GM23338 (cell line): ENCODE data around the gene RSU1. TPM values are rescaled to one million over a fixed set of nuclear protein-coding genes. Genes with fewer than 3 reads are reported as not detected.

ENCODE experiments used
- ATAC-seq: fragments of 200-7000 bp; cut with Tn5 transposase; 3 replicates; pipeline ENCODE4 v1.9.1; 2020
- DNase-seq: peaks from one replicate; pipeline ENCODE4 v3.0.0-alpha.2; 2015; ENCODE audit warnings: low spot score
- H2AFZ ChIP-seq: fragments of 200-600 bp; sonication (generic); 2 replicates; pipeline ENCODE4 v1.8.0; 2016; ENCODE audit warnings: antibody characterized with exemption, mild to moderate bottlenecking, moderate library complexity
- H3F3A ChIP-seq: fragments of 200-600 bp; sonication (generic); replicated peaks from 2 replicates; pipeline ENCODE4 v1.8.0; 2017; ENCODE audit warnings: antibody characterized with exemption, mixed run types, low read depth
- H3K27ac ChIP-seq: fragments of 200-600 bp; sonication (generic); 2 replicates; pipeline ENCODE4 v1.6.1; 2016; ENCODE audit warnings: low read depth
- H3K27me3 ChIP-seq: fragments of 200-600 bp; sonication (generic); 2 replicates; pipeline ENCODE4 v1.8.0; 2016; ENCODE audit warnings: mild to moderate bottlenecking, mixed run types, moderate library complexity; ENCODE audit not compliant: insufficient read depth
- H3K36me3 ChIP-seq: fragments of 200-600 bp; sonication (generic); 2 replicates; pipeline ENCODE4 v1.8.0; 2016; ENCODE audit warnings: mild to moderate bottlenecking; ENCODE audit not compliant: insufficient read depth
- H3K4me1 ChIP-seq: fragments of 200-600 bp; sonication (generic); 2 replicates; pipeline ENCODE4 v1.8.0; 2016; ENCODE audit warnings: mild to moderate bottlenecking, moderate library complexity; ENCODE audit not compliant: insufficient read depth
- H3K4me2 ChIP-seq: fragments of 200-600 bp; sonication (generic); 2 replicates; pipeline ENCODE4 v1.7.1; 2017; ENCODE audit warnings: mixed run types
- H3K4me3 ChIP-seq: fragments of 200-600 bp; sonication (generic); 2 replicates; pipeline ENCODE4 v1.6.1; 2016; ENCODE audit warnings: mixed run types
- H3K79me2 ChIP-seq: fragments of 200-600 bp; sonication (generic); replicated peaks from 2 replicates; pipeline ENCODE4 v1.8.0; 2017; ENCODE audit warnings: mild to moderate bottlenecking; ENCODE audit not compliant: insufficient read depth
- H3K9me2 ChIP-seq: fragments of 200-600 bp; sonication (generic); 2 replicates; pipeline ENCODE4 v1.8.0; 2017; ENCODE audit not compliant: insufficient read depth
- H4K20me1 ChIP-seq: fragments of 200-600 bp; sonication (generic); replicated peaks from 2 replicates; pipeline ENCODE4 v1.8.0; 2017; ENCODE audit warnings: mild to moderate bottlenecking; ENCODE audit not compliant: insufficient read depth
- H3K27ac Mint-ChIP-seq: 2 replicates; pipeline ENCODE4 v1.8.0; 2020; ENCODE audit warnings: inconsistent platforms, mild to moderate bottlenecking, moderate library complexity, mixed read lengths
- H3K27me3 Mint-ChIP-seq: 3 replicates; pipeline ENCODE4 v1.8.0; 2022; ENCODE audit warnings: low read depth, mild to moderate bottlenecking, moderate library complexity, mixed read lengths, inconsistent platforms; ENCODE audit not compliant: insufficient read depth, poor library complexity
- H3K36me3 Mint-ChIP-seq: 3 replicates; pipeline ENCODE4 v1.8.0; 2021; ENCODE audit warnings: low read depth, mild to moderate bottlenecking, inconsistent platforms, moderate library complexity, mixed read lengths
- H3K4me1 Mint-ChIP-seq: 3 replicates; pipeline ENCODE4 v1.8.0; 2020; ENCODE audit warnings: mild to moderate bottlenecking, inconsistent platforms, mixed read lengths
- H3K4me3 Mint-ChIP-seq: 3 replicates; pipeline ENCODE4 v1.8.0; 2021; ENCODE audit warnings: moderate library complexity, mild to moderate bottlenecking, inconsistent platforms, mixed read lengths
- H3K9me3 Mint-ChIP-seq: 3 replicates; pipeline ENCODE4 v1.8.0; 2020; ENCODE audit warnings: moderate library complexity, mild to moderate bottlenecking, inconsistent platforms, mixed read lengths
- CREB1 ChIP-seq: fragments of 250-450 bp; sonication (Bioruptor Pico); IDR thresholded peaks from 2 replicates; pipeline ENCODE4 v1.5.0; 2020; ENCODE audit warnings: low read depth, mild to moderate bottlenecking, moderate library complexity
- CTCF ChIP-seq, 2 experiments: fragments of 200-600 bp in 1 of 2; sonication (generic) in 1 of 2; conservative IDR thresholded peaks; 2 replicates each; pipeline versions ENCODE4 v1.5.1 to v1.6.1; 2016 to 2017; ENCODE audit warnings: antibody characterized with exemption in 2 of 2, low read depth in 2 of 2, mild to moderate bottlenecking in 2 of 2, moderate library complexity in 1 of 2
- EZH2 ChIP-seq: fragments of 200-600 bp; sonication (generic); IDR thresholded peaks from one replicate; pipeline ENCODE4 v1.8.0; 2017; ENCODE audit warnings: antibody characterized with exemption, mild to moderate bottlenecking, low read depth; ENCODE audit not compliant: unreplicated experiment
- EZH2phosphoT487 ChIP-seq: fragments of 200-600 bp; sonication (generic); IDR thresholded peaks from one replicate; pipeline ENCODE4 v1.8.1; 2018; ENCODE audit warnings: antibody characterized with exemption; ENCODE audit not compliant: unreplicated experiment
- JUNB ChIP-seq: IDR thresholded peaks from one replicate; pipeline ENCODE4 v1.6.1; 2016; ENCODE audit warnings: antibody characterized with exemption; ENCODE audit not compliant: unreplicated experiment
- NANOG ChIP-seq: IDR thresholded peaks from 2 replicates; pipeline ENCODE4 v1.6.1; 2016; ENCODE audit warnings: antibody characterized with exemption, borderline replicate concordance
- POLR2AphosphoS5 ChIP-seq: IDR thresholded peaks from 2 replicates; pipeline ENCODE4 v1.6.1; 2016; ENCODE audit warnings: antibody characterized with exemption, low read depth
- STAT1 ChIP-seq: IDR thresholded peaks from one replicate; pipeline ENCODE4 v1.6.1; 2016; ENCODE audit warnings: antibody characterized with exemption; ENCODE audit not compliant: unreplicated experiment
- ZNF114 ChIP-seq: fragments of 250-450 bp; sonication (Bioruptor Pico); IDR thresholded peaks from 2 replicates; pipeline ENCODE4 v1.5.0; 2020; ENCODE audit warnings: mild to moderate bottlenecking, moderate library complexity
- ZNF331 ChIP-seq: fragments of 250-450 bp; sonication (Bioruptor Pico); IDR thresholded peaks from 2 replicates; pipeline ENCODE4 v1.5.0; 2020; ENCODE audit warnings: low read depth, mild to moderate bottlenecking, moderate library complexity
- ZNF462 ChIP-seq: fragments of 250-450 bp; sonication (Bioruptor Pico); IDR thresholded peaks from 2 replicates; pipeline ENCODE4 v1.5.0; 2020; ENCODE audit warnings: mild to moderate bottlenecking, moderate library complexity
- polyA plus RNA-seq: library from polyadenylated mRNA; unstranded; fragments of >200 nt; fragmentation: Nextera tagmentation; extraction: Ambion mirVana; gene quantifications from 2 replicates; pipeline ENCODE4 v1.2.1, GENCODE V29; 2016
- total RNA-seq: library from RNA; depleted of rRNA; stranded (reverse); fragments of >200 nt; shearing (Covaris generic); gene quantifications from 2 replicates; pipeline ENCODE4 v1.2.3, GENCODE V29; 2014
- TF ChIP-seq, protein P1 (sequence below): IDR thresholded peaks from 2 replicates; pipeline ENCODE4 v1.6.1; 2016; ENCODE audit warnings: antibody characterized with exemption
- TF ChIP-seq, protein P2 (sequence below): IDR thresholded peaks from one replicate; pipeline ENCODE4 v1.6.1; 2018; ENCODE audit warnings: antibody characterized with exemption; ENCODE audit not compliant: unreplicated experiment

RSU1 gene
- total and polyA plus RNA-seq, 2 experiments from 2014 or later, result 62.7 to 96.2 TPM

DNA sequence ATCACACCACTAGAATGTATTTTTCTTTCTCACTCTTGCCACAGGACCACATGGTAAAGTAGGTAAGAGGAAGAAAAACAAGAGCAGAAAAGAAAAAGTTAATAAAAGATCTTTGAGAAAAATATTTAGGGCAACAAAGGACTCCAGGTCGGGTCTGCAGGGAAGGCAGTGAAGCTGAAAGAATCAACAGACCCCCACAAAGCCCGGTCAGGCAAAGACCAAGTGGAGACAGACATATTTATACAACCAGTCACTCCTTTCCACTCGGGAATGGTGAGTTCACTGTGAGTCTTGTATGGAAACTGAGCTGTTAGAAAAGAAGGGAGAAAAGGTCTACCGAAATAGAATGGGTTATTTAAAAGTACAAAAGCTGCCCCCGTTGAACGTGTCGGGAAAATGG lies 28.0 kb downstream of the RSU1 start:
- TF ChIP-seq POLR2AphosphoS5 (no peak), ZNF462 (CRISPR knock-in tag) (no peak), CREB1 (CRISPR knock-in tag) (no peak), JUNB (no peak), CTCF (conservative IDR thresholded peaks at IDR 0.05; ENCODE audit: low read depth in 2 of 2) (no peak), EZH2phosphoT487 (no peak), STAT1 (no peak), ZNF114 (no peak), ZNF331 (no peak), NANOG (no peak), EZH2 (no peak)
- TF ChIP-seq, protein P1, sequence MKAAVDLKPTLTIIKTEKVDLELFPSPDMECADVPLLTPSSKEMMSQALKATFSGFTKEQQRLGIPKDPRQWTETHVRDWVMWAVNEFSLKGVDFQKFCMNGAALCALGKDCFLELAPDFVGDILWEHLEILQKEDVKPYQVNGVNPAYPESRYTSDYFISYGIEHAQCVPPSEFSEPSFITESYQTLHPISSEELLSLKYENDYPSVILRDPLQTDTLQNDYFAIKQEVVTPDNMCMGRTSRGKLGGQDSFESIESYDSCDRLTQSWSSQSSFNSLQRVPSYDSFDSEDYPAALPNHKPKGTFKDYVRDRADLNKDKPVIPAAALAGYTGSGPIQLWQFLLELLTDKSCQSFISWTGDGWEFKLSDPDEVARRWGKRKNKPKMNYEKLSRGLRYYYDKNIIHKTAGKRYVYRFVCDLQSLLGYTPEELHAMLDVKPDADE, result no peak
- TF ChIP-seq, protein P2, sequence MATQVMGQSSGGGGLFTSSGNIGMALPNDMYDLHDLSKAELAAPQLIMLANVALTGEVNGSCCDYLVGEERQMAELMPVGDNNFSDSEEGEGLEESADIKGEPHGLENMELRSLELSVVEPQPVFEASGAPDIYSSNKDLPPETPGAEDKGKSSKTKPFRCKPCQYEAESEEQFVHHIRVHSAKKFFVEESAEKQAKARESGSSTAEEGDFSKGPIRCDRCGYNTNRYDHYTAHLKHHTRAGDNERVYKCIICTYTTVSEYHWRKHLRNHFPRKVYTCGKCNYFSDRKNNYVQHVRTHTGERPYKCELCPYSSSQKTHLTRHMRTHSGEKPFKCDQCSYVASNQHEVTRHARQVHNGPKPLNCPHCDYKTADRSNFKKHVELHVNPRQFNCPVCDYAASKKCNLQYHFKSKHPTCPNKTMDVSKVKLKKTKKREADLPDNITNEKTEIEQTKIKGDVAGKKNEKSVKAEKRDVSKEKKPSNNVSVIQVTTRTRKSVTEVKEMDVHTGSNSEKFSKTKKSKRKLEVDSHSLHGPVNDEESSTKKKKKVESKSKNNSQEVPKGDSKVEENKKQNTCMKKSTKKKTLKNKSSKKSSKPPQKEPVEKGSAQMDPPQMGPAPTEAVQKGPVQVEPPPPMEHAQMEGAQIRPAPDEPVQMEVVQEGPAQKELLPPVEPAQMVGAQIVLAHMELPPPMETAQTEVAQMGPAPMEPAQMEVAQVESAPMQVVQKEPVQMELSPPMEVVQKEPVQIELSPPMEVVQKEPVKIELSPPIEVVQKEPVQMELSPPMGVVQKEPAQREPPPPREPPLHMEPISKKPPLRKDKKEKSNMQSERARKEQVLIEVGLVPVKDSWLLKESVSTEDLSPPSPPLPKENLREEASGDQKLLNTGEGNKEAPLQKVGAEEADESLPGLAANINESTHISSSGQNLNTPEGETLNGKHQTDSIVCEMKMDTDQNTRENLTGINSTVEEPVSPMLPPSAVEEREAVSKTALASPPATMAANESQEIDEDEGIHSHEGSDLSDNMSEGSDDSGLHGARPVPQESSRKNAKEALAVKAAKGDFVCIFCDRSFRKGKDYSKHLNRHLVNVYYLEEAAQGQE, result no peak
- H3K27ac Mint-ChIP-seq, result no peak overlapping the region

More for the DNA sequence above, 28.0 kb downstream of the RSU1 start:
- Mint-ChIP-seq H3K36me3 (peaks cover 12% of the 10 kb centered on the region), H3K9me3 (peaks cover 3% of the 10 kb centered on the region; the same call in 2 of the 3 replicates), H3K4me3 (no peak overlapping the region), H3K4me1 (no peaks in the 10 kb centered on the region; the same call in 2 of the 3 replicates), H3K27me3 (peaks cover 2% of the 10 kb centered on the region)
- Histone ChIP-seq H3K4me3 (no peak overlapping the region), H4K20me1 (0 out of 2 replicates have a peak, but pooled peaks cover 11% of the 10 kb centered on the region), H3K4me1 (no peaks in the 10 kb centered on the region; the same call in 1 of the 2 replicates), H3K79me2 (peaks cover 47% of the 10 kb centered on the region), H3K36me3 (peaks cover 4% of the 10 kb centered on the region; the same call in 1 of the 2 replicates), H3K27me3 (no peaks in the 10 kb centered on the region), H3K9me2 (no peaks in the 10 kb centered on the region), H3K27ac (no peak overlapping the region), H3F3A (no peaks in the 10 kb centered on the region), H3K4me2 (no peak overlapping the region), H2AFZ (no peak overlapping the region)
- DNase-seq (no peak), ATAC-seq (no peak)
